Liver (tissue), 9 donors: ENCODE results near the gene ARHGEF7. TPM values are rescaled to one million over a fixed set of nuclear protein-coding genes. Genes with fewer than 3 reads are reported as not detected.

Experiments used
- DNase-seq: peaks from one replicate; pipeline ENCODE4 v3.0.0-alpha.2; 2017; ENCODE audit warnings: low spot score
- H3K27ac ChIP-seq, 2 donors: one replicate each; pipeline ENCODE4 v1.7.0; 2013; ENCODE audit warnings: inconsistent platforms in 2 of 2, low read length in 2 of 2, control low read depth in 1 of 2, low read depth in 1 of 2, mild to moderate bottlenecking in 1 of 2
- H3K27me3 ChIP-seq, 4 donors: one replicate each; pipeline versions ENCODE4 v1.6.1 to v1.7.0; 2013; ENCODE audit warnings: low read length in 3 of 4, inconsistent platforms in 1 of 4, mild to moderate bottlenecking in 1 of 4, moderate library complexity in 1 of 4; ENCODE audit not compliant: control insufficient read depth in 4 of 4, insufficient read depth in 4 of 4
- H3K36me3 ChIP-seq, 4 donors: one replicate each; pipeline versions ENCODE4 v1.6.1 to v1.7.0; 2013; ENCODE audit warnings: low read length in 3 of 4, mild to moderate bottlenecking in 3 of 4, low read depth in 1 of 4, moderate library complexity in 1 of 4; ENCODE audit not compliant: control insufficient read depth in 4 of 4, insufficient read depth in 3 of 4
- H3K4me1 ChIP-seq, 4 donors: one replicate each; pipeline versions ENCODE4 v1.6.1 to v1.7.0; 2013; ENCODE audit warnings: low read length in 3 of 4, mild to moderate bottlenecking in 3 of 4, moderate library complexity in 1 of 4; ENCODE audit not compliant: control insufficient read depth in 4 of 4, insufficient read depth in 4 of 4
- H3K4me3 ChIP-seq, 3 donors: one replicate each; pipeline versions ENCODE4 v1.6.1 to v1.7.0; 2013; ENCODE audit warnings: low read length in 3 of 3, control low read depth in 1 of 3, low read depth in 1 of 3, mild to moderate bottlenecking in 1 of 3
- H3K9ac ChIP-seq, 2 donors: one replicate each; pipeline ENCODE4 v1.7.0; 2013; ENCODE audit warnings: low read length in 2 of 2, mild to moderate bottlenecking in 2 of 2, moderate library complexity in 2 of 2, control low read depth in 1 of 2, low read depth in 1 of 2
- H3K9me3 ChIP-seq, 4 donors: one replicate each; pipeline versions ENCODE4 v1.6.1 to v1.7.0; 2013; ENCODE audit warnings: low read length in 3 of 4; ENCODE audit not compliant: control insufficient read depth in 4 of 4
- FOXA1 ChIP-seq: IDR thresholded peaks from 2 replicates; pipeline ENCODE4 v1.6.1; 2016; ENCODE audit warnings: antibody characterized with exemption
- FOXA2 ChIP-seq: IDR thresholded peaks from 2 replicates; pipeline ENCODE4 v1.6.1; 2016; ENCODE audit warnings: antibody characterized with exemption
- HNF4A ChIP-seq, 2 donors: conservative IDR thresholded peaks; 2 replicates each; pipeline ENCODE4 v1.6.1; 2016; ENCODE audit warnings: antibody characterized with exemption in 2 of 2, mild to moderate bottlenecking in 2 of 2
- HNF4G ChIP-seq: IDR thresholded peaks from 2 replicates; pipeline ENCODE4 v1.6.1; 2016; ENCODE audit warnings: antibody characterized with exemption
- JUND ChIP-seq, 2 donors: IDR thresholded peaks; 2 replicates each; pipeline ENCODE4 v1.6.1; 2016; ENCODE audit warnings: antibody characterized with exemption in 2 of 2
- NR2F2 ChIP-seq: IDR thresholded peaks from 2 replicates; pipeline ENCODE4 v1.6.1; 2016; ENCODE audit warnings: antibody characterized with exemption
- RAD21 ChIP-seq, 2 donors: IDR thresholded peaks; 2 replicates each; pipeline ENCODE4 v1.6.1; 2016; ENCODE audit warnings: antibody characterized with exemption in 2 of 2, mild to moderate bottlenecking in 2 of 2
- RXRA ChIP-seq, 2 donors: IDR thresholded peaks; 2 replicates each; pipeline ENCODE4 v1.6.1; 2017 to 2018; ENCODE audit warnings: antibody characterized with exemption in 2 of 2, mild to moderate bottlenecking in 1 of 2
- SP1 ChIP-seq: IDR thresholded peaks from 2 replicates; pipeline ENCODE4 v1.6.1; 2018; ENCODE audit warnings: antibody characterized with exemption, mild to moderate bottlenecking
- TAF1 ChIP-seq: conservative IDR thresholded peaks from 2 replicates; pipeline ENCODE4 v1.6.1; 2016; ENCODE audit warnings: antibody characterized with exemption, mild to moderate bottlenecking
- YY1 ChIP-seq: IDR thresholded peaks from 2 replicates; pipeline ENCODE4 v1.6.1; 2016; ENCODE audit warnings: antibody characterized with exemption, mild to moderate bottlenecking
- WGBS: extraction: QIAGEN DNeasy Blood & Tissue Kit; methylation state at CpG from one replicate; pipeline ENCODE4 v1.1.7; 2013; 5-methylcytosine and 5-hydroxymethylcytosine counted together
- polyA plus RNA-seq, 2 donors: library from polyadenylated mRNA; stranded (reverse) in 1 of 2; unstranded in 1 of 2; fragments of 200-250 nt in 1 of 2; fragments of >200 nt in 1 of 2; fragmentation: Nextera tagmentation in 1 of 2; extraction: Ambion mirVana in 1 of 2; gene quantifications; one replicate each; pipeline versions ENCODE4 v1.2.1 to v1.2.3, GENCODE V29; 2013 to 2015
- total RNA-seq, 2 donors: library from RNA; depleted of rRNA; stranded (reverse); fragments of >200 nt; gene quantifications; one replicate each; pipeline ENCODE4 v1.2.3, GENCODE V29; 2014
- TF ChIP-seq, protein P1 (sequence below): IDR thresholded peaks from 2 replicates; pipeline ENCODE4 v1.6.1; 2016; ENCODE audit warnings: antibody characterized with exemption, mild to moderate bottlenecking
- TF ChIP-seq, protein P2 (sequence below): fragments of 150-350 bp; IDR thresholded peaks from 2 replicates; pipeline ENCODE4 v1.5.1; 2017; ENCODE audit warnings: improper control_type of control experiment, low read depth, low read length; ENCODE audit not compliant: missing input control
- TF ChIP-seq, protein P3 (sequence below): IDR thresholded peaks from 2 replicates; pipeline ENCODE4 v1.6.1; 2016; ENCODE audit warnings: antibody characterized with exemption
- donor health status: healthy.
- donor health status: healthy.
- donor health status: healthy.
- donor health status: healthy.
- donor health status: healthy.

Gene ARHGEF7
- total and polyA plus RNA-seq, 4 donors = 10.3 to 37.5 (median 20.1) TPM

DNA sequence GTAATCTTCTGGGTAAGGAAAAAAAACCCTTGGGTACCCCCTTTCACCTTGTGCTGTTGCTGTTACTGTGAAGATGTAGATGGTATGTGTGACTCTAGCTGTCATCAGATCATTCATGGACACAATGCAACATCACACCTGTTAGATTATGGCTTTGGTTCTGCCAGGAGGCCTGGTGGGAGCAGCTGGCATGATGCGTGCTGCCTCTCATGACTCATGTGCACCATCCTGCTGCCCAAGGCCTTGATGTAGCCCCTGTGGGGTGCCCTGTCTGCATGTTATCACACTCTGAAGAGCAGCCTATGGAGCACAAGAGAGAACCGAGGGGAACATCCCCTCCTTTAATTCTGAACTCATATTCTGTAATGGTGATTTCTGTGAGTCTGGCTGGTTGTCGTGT is 147.6 kb downstream of the ARHGEF7 start:
- TF ChIP-seq HNF4G (no peak), SP1 (no peak), NR2F2 (no peak), FOXA1 (no peak), RXRA (IDR thresholded peaks at IDR 0.05) (no peak), TAF1 (no peak), HNF4A (conservative IDR thresholded peaks at IDR 0.05) (no peak), FOXA2 (no peak)
- TF ChIP-seq, protein P1, sequence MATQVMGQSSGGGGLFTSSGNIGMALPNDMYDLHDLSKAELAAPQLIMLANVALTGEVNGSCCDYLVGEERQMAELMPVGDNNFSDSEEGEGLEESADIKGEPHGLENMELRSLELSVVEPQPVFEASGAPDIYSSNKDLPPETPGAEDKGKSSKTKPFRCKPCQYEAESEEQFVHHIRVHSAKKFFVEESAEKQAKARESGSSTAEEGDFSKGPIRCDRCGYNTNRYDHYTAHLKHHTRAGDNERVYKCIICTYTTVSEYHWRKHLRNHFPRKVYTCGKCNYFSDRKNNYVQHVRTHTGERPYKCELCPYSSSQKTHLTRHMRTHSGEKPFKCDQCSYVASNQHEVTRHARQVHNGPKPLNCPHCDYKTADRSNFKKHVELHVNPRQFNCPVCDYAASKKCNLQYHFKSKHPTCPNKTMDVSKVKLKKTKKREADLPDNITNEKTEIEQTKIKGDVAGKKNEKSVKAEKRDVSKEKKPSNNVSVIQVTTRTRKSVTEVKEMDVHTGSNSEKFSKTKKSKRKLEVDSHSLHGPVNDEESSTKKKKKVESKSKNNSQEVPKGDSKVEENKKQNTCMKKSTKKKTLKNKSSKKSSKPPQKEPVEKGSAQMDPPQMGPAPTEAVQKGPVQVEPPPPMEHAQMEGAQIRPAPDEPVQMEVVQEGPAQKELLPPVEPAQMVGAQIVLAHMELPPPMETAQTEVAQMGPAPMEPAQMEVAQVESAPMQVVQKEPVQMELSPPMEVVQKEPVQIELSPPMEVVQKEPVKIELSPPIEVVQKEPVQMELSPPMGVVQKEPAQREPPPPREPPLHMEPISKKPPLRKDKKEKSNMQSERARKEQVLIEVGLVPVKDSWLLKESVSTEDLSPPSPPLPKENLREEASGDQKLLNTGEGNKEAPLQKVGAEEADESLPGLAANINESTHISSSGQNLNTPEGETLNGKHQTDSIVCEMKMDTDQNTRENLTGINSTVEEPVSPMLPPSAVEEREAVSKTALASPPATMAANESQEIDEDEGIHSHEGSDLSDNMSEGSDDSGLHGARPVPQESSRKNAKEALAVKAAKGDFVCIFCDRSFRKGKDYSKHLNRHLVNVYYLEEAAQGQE = no peak
- TF ChIP-seq, protein P2, sequence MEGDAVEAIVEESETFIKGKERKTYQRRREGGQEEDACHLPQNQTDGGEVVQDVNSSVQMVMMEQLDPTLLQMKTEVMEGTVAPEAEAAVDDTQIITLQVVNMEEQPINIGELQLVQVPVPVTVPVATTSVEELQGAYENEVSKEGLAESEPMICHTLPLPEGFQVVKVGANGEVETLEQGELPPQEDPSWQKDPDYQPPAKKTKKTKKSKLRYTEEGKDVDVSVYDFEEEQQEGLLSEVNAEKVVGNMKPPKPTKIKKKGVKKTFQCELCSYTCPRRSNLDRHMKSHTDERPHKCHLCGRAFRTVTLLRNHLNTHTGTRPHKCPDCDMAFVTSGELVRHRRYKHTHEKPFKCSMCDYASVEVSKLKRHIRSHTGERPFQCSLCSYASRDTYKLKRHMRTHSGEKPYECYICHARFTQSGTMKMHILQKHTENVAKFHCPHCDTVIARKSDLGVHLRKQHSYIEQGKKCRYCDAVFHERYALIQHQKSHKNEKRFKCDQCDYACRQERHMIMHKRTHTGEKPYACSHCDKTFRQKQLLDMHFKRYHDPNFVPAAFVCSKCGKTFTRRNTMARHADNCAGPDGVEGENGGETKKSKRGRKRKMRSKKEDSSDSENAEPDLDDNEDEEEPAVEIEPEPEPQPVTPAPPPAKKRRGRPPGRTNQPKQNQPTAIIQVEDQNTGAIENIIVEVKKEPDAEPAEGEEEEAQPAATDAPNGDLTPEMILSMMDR = no peak
- no peaks in the 10 kb centered on the region for H3K9me3 ChIP-seq
- 96% methylated on average over 3 of the region's 3 CpGs for WGBS
- no peak overlapping the region for H3K4me3 ChIP-seq
- H3K4me1 ChIP-seq = no peaks in the 10 kb centered on the region
- no peaks in the 10 kb centered on the region for H3K27me3 ChIP-seq
- H3K36me3 ChIP-seq = peaks cover 2 to 30% (median 19%) of the 10 kb centered on the region in 4 donors
- no peak overlapping the region for H3K27ac ChIP-seq
- DNase-seq = no peak
- no peak overlapping the region for H3K9ac ChIP-seq

DNA sequence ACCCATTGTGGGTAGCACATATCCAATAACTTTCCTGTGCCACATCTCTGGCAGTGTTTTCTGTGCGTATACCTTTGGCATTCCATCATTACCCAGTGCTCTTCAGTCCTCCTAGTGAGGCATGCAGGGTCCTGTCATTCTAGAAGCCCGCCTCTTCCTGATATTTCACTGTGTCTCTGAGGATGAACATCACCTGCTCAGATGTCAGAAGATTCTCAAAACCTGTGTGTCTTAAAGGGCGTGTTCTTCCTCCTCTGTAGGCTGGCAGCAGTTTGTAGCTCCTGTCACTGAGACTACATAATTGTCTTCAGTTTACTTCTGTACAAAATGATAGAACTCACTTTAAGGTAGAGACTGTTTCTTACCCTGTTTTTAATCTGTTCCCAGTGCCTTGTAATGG is 148.5 kb downstream of the ARHGEF7 start:
- peaks cover 2 to 28% (median 18%) of the 10 kb centered on the region in 4 donors for H3K36me3 ChIP-seq
- 99% methylated on average over 3 of the region's 3 CpGs for WGBS
- TF ChIP-seq YY1 = no peak
- TF ChIP-seq JUND (IDR thresholded peaks at IDR 0.05) = no peak
- TF ChIP-seq RXRA (IDR thresholded peaks at IDR 0.05) = no peak
- TF ChIP-seq, protein P3, sequence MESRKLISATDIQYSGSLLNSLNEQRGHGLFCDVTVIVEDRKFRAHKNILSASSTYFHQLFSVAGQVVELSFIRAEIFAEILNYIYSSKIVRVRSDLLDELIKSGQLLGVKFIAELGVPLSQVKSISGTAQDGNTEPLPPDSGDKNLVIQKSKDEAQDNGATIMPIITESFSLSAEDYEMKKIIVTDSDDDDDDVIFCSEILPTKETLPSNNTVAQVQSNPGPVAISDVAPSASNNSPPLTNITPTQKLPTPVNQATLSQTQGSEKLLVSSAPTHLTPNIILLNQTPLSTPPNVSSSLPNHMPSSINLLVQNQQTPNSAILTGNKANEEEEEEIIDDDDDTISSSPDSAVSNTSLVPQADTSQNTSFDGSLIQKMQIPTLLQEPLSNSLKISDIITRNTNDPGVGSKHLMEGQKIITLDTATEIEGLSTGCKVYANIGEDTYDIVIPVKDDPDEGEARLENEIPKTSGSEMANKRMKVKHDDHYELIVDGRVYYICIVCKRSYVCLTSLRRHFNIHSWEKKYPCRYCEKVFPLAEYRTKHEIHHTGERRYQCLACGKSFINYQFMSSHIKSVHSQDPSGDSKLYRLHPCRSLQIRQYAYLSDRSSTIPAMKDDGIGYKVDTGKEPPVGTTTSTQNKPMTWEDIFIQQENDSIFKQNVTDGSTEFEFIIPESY = no peak
- no peak for TF ChIP-seq HNF4G
- no peak for TF ChIP-seq HNF4A (conservative IDR thresholded peaks at IDR 0.05)
- TF ChIP-seq RAD21 (IDR thresholded peaks at IDR 0.05) = no peak
- no peak for TF ChIP-seq FOXA1

More for the DNA sequence above, 148.5 kb downstream of the ARHGEF7 start:
- no peak overlapping the region for H3K9ac ChIP-seq
- H3K4me1 ChIP-seq = no peaks in the 10 kb centered on the region
- H3K9me3 ChIP-seq = no peaks in the 10 kb centered on the region
- no peak for DNase-seq
- no peaks in the 10 kb centered on the region for H3K27me3 ChIP-seq
- H3K4me3 ChIP-seq = no peak overlapping the region
- no peak overlapping the region for H3K27ac ChIP-seq
